Panc1 (cell line): ENCODE data around the gene KCNH1. TPM values are rescaled to one million over a fixed set of nuclear protein-coding genes. Genes with fewer than 3 reads are reported as not detected.

Source experiments
- ATAC-seq: fragments of 200-7000 bp; cut with Tn5 transposase; 2 replicates; pipeline ENCODE4 v1.9.1; 2020; ENCODE audit warnings: mild to moderate bottlenecking, moderate library complexity
- BruUV-seq: library from RNA; stranded (reverse); fragments of 400-500 nt; replicated peaks from 2 replicates; lab custom pipeline; 2021; lab: Mats Ljungman, UMichigan
- CTCF ChIA-PET: fragments of 300-600 bp; sonication (Branson Sonifier 250); formaldehyde crosslinking; loops from one replicate; lab custom pipeline; 2022; ENCODE audit warnings: antibody characterized with exemption; lab: Charles Lee
- POLR2A ChIA-PET: fragments of 300-600 bp; sonication (Branson Sonifier 250); formaldehyde crosslinking; loops from one replicate; lab custom pipeline; 2022; ENCODE audit warnings: antibody characterized with exemption; lab: Charles Lee
- DNase-seq: peaks from one replicate; pipeline ENCODE4 v3.0.0-alpha.2; 2010; ENCODE audit warnings: low read depth, low spot score
- H3K27ac ChIP-seq: 2 replicates; pipeline ENCODE4 v1.5.1; 2011; ENCODE audit warnings: mild to moderate bottlenecking, low read length, inconsistent platforms
- H3K27me3 ChIP-seq: fragments of 200-500 bp; sonication (Bioruptor generic); 2 replicates; pipeline ENCODE4 v1.6.0; 2014; ENCODE audit warnings: low read length, inconsistent platforms; ENCODE audit not compliant: control insufficient read depth, insufficient read depth
- H3K36me3 ChIP-seq: fragments of 200-500 bp; sonication (Bioruptor generic); 2 replicates; pipeline ENCODE4 v1.5.1; 2014; ENCODE audit warnings: inconsistent platforms, mild to moderate bottlenecking, low read length, moderate library complexity; ENCODE audit not compliant: control insufficient read depth, insufficient read depth
- H3K4me1 ChIP-seq: 2 replicates; pipeline ENCODE4 v1.5.1; 2011; ENCODE audit warnings: inconsistent platforms, mild to moderate bottlenecking, low read length, moderate library complexity; ENCODE audit not compliant: control insufficient read depth, insufficient read depth
- H3K4me3 ChIP-seq, 2 experiments: 2 replicates each; pipeline ENCODE4 v1.5.1; 2011 to 2012; ENCODE audit warnings: low read depth in 2 of 2, low read length in 2 of 2, mild to moderate bottlenecking in 2 of 2, inconsistent platforms in 1 of 2, moderate library complexity in 1 of 2
- H3K9me3 ChIP-seq: fragments of 200-500 bp; sonication (Bioruptor generic); 2 replicates; pipeline ENCODE4 v1.5.1; 2014; ENCODE audit warnings: low read depth, mild to moderate bottlenecking, inconsistent platforms, low read length, moderate library complexity; ENCODE audit not compliant: control insufficient read depth, insufficient read depth
- CTCF ChIP-seq: fragments of 450-650 bp; IDR thresholded peaks from 2 replicates; pipeline ENCODE4 v1.5.1; 2017; ENCODE audit warnings: mild to moderate bottlenecking
- POLR2AphosphoS5 ChIP-seq: IDR thresholded peaks from 2 replicates; pipeline ENCODE4 v1.6.1; 2012; ENCODE audit warnings: mild to moderate bottlenecking, low read depth, low read length, moderate library complexity
- REST ChIP-seq, 2 experiments: IDR thresholded peaks; 2 replicates each; pipeline ENCODE4 v1.6.1; 2011 to 2012; ENCODE audit warnings: low read depth in 2 of 2, control low read depth in 1 of 2, low read length in 1 of 2, mild to moderate bottlenecking in 1 of 2, moderate library complexity in 1 of 2; ENCODE audit not compliant: insufficient read depth in 1 of 2
- SIN3A ChIP-seq: IDR thresholded peaks from 2 replicates; pipeline ENCODE4 v1.6.1; 2012; ENCODE audit warnings: low read depth, mild to moderate bottlenecking, low read length, moderate library complexity, borderline replicate concordance; ENCODE audit not compliant: insufficient read depth
- TCF7L2 ChIP-seq: IDR thresholded peaks from 2 replicates; pipeline ENCODE4 v1.6.1; 2011; ENCODE audit warnings: mild to moderate bottlenecking, low read depth, low read length, inconsistent platforms
- in situ Hi-C: cut with HindIII; loops from 2 replicates; pipeline ENCODE4 v1.10.0; 2016; ENCODE audit warnings: low sequenced_read_pairs, low pct_unique_long_range_greater_than_20kb
- intact Hi-C: fragments of 100-400 bp; cut with micrococcal nuclease; formaldehyde crosslinking; loops from one replicate; pipeline ENCODE4 v1.10.0; 2022; ENCODE audit not compliant: unreplicated experiment
- total RNA-seq: library from RNA; stranded (reverse); gene quantifications from one replicate; pipeline ENCODE4 v1.2.1, GENCODE V29; 2021; ENCODE audit not compliant: unreplicated experiment

Gene KCNH1
- total RNA-seq, 1 experiment from 2014 or later = not detected

GRCh38 chr1:211018690-211019089, 115.3 kb downstream of the KCNH1 start:
- DNase-seq (no peak), ATAC-seq (no peak)
- Histone ChIP-seq H3K27ac (no peak overlapping the region), H3K9me3 (no peaks in the 10 kb centered on the region), H3K36me3 (no peaks in the 10 kb centered on the region), H3K4me3 (no peak overlapping the region), H3K4me1 (no peaks in the 10 kb centered on the region), H3K27me3 (no peaks in the 10 kb centered on the region)
- in situ Hi-C loops (no loop called here), intact Hi-C loops (no loop called here)
- CTCF ChIA-PET = no interaction called here
- no TSS peak for BruUV-seq
- POLR2A ChIA-PET = no interaction called here
- no peak for TF ChIP-seq POLR2AphosphoS5
- no peak for TF ChIP-seq TCF7L2
- no peak for TF ChIP-seq CTCF
- no peak for TF ChIP-seq SIN3A
- no peak for TF ChIP-seq REST (IDR thresholded peaks at IDR 0.05; ENCODE audit: insufficient read depth in 1 of 2, low read depth in 2 of 2, low read length in 1 of 2)

GRCh38 chr1:211017075-211017718, 116.8 kb downstream of the KCNH1 start:
- Histone ChIP-seq H3K27ac (no peak overlapping the region), H3K4me1 (no peaks in the 10 kb centered on the region), H3K36me3 (no peaks in the 10 kb centered on the region), H3K27me3 (no peaks in the 10 kb centered on the region), H3K9me3 (no peaks in the 10 kb centered on the region), H3K4me3 (no peak overlapping the region)
- ChIA-PET CTCF (no interaction called here), POLR2A (no interaction called here)
- no peak for TF ChIP-seq REST (IDR thresholded peaks at IDR 0.05; ENCODE audit: insufficient read depth in 1 of 2, low read depth in 2 of 2, low read length in 1 of 2)
- no peak for DNase-seq
- intact Hi-C loops (no loop called here), in situ Hi-C loops (no loop called here)
- no peak for ATAC-seq
- BruUV-seq = no TSS peak
